Activated CD4-positive, alpha-beta T cell treated with anti-CD3 and anti-CD28 coated beads for 36 hours (primary cell): ENCODE measurements around the gene CPLX4. TPM values are rescaled to one million over a fixed set of nuclear protein-coding genes. Genes with fewer than 3 reads are reported as not detected.
A peak's percentile ranks its signal among the peaks of the same experiment; 100 is the strongest.

ENCODE experiments used
- ATAC-seq: fragments of 200-7000 bp; cut with Tn5 transposase; one replicate; pipeline ENCODE4 v1.10.0; 2021; ENCODE audit warnings: mild to moderate bottlenecking, moderate library complexity
- CTCF ChIA-PET: fragments of 350-600 bp; sonication (Branson Sonifier 250); formaldehyde crosslinking; loops from one replicate; lab custom pipeline; 2021; ENCODE audit warnings: antibody characterized with exemption; lab: Charles Lee
- POLR2A ChIA-PET: fragments of 350-600 bp; sonication (Branson Sonifier 250); formaldehyde crosslinking; loops from one replicate; lab custom pipeline; 2021; ENCODE audit warnings: antibody characterized with exemption, inconsistent platforms; lab: Charles Lee
- DNase-seq: peaks from one replicate; pipeline ENCODE4 v3.0.0-alpha.2; 2020
- H3K27ac Mint-ChIP-seq: one replicate; pipeline ENCODE4 v1.8.0; 2021; ENCODE audit warnings: mixed read lengths
- H3K27me3 Mint-ChIP-seq: one replicate; pipeline ENCODE4 v1.8.0; 2021; ENCODE audit warnings: mixed read lengths
- H3K36me3 Mint-ChIP-seq: one replicate; pipeline ENCODE4 v1.8.0; 2021; ENCODE audit warnings: low read depth, mixed read lengths
- H3K4me1 Mint-ChIP-seq: one replicate; pipeline ENCODE4 v1.8.0; 2021; ENCODE audit warnings: mixed read lengths
- H3K4me3 Mint-ChIP-seq: one replicate; pipeline ENCODE4 v1.8.0; 2021; ENCODE audit warnings: mild to moderate bottlenecking, moderate library complexity, mixed read lengths
- H3K9me3 Mint-ChIP-seq: one replicate; pipeline ENCODE4 v1.8.0; 2021; ENCODE audit warnings: low read depth, mixed read lengths
- intact Hi-C, 2 experiments: fragments of 100-400 bp; cut with DNase I in 1 of 2; cut with micrococcal nuclease in 1 of 2; formaldehyde crosslinking; loops; one replicate each; pipeline versions ENCODE4 v1.14.2 to v1.15.1; 2022 to 2024; cut with DNase I, micrococcal nuclease
- total RNA-seq, 2 experiments: library from RNA; stranded (reverse); gene quantifications; one replicate each; pipeline ENCODE4 v1.2.3, GENCODE V29; 2021

Gene CPLX4
- total RNA-seq, 2 experiments from 2014 or later = not detected

DNA sequence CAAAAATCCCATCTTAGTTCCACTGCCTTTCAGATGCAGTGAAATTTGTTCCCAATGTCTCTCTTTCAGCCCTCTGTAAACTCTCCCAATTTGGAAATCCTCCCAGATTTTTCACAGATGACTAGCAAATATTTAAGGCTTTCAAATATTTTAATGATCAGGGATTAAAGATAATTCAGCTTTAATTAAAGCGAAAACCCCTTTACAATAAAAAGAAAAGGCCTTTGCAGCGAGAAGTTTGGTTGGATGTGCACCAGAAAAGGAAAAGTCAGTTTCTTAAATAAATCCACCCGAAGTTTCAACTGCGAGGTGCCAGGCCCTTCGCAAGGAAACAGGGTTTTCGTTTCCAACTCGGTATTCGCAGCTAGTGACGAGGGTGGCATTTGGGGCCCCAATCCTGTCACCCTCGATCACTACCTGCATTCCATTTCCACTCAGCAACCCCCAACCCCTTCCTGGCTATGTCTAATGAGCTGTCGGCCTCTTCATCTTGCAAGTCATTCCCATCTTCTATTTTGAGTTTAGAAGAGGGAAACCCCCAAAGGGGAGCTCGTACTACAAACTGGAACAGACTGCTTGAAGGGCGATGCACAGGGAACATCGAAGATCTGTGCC lies 46.7 kb downstream of the CPLX4 start:
- Mint-ChIP-seq H3K27ac (no peak overlapping the region), H3K4me1 (peaks cover 31% of the 10 kb centered on the region), H3K27me3 (peaks cover 77% of the 10 kb centered on the region), H3K36me3 (no peaks in the 10 kb centered on the region), H3K4me3 (no peak overlapping the region), H3K9me3 (no peaks in the 10 kb centered on the region)
- CTCF ChIA-PET = interaction anchor here (0.5 to 5.1 kb wide), 7 partner anchors 9 to 428 kb away, joined by 3 to 21 read pairs (median 3); no protein-coding TSS in a partner anchor
- POLR2A ChIA-PET = no interaction called here
- intact Hi-C loops = loop anchor here in 1 of 2 experiments (10.0 kb wide), 1 partner anchor 423 kb away; the partner anchor contains the start of gene CCBE1
- DNase-seq (peak; percentile 24), ATAC-seq (peak; percentile 30)

DNA sequence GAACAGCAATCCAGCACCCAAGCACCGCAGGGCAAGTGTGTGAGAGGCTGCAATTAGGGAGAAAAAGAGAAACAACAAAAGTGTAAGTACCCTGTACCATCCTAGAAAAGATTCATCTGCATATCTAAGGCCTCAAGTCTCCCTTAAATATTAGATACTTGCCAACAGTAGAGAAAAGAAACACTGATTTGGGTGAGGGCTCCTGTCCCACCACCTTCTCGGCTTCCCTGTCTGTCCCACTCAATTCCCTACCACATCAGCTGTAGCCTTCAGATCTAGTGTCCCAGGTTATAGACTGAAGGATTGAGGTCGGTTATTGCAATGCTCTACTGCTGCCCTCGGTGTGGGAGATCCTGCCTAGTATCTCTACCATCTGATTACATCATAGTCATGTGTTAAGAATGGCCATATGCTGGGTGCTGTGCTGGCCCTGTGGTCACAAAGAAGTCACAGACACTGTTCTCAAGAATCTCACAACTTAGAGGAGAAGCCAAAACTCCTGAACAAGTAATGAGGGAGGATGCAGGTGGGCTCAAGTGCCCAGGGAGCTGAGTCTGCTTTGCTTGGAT lies 47.7 kb downstream of the CPLX4 start:
- Mint-ChIP-seq H3K27ac (no peak overlapping the region), H3K4me1 (peaks cover 33% of the 10 kb centered on the region), H3K36me3 (no peaks in the 10 kb centered on the region), H3K9me3 (no peaks in the 10 kb centered on the region), H3K4me3 (no peak overlapping the region), H3K27me3 (peaks cover 79% of the 10 kb centered on the region)
- no peak for ATAC-seq
- ChIA-PET CTCF (interaction anchor here (0.5 to 5.1 kb wide), 5 partner anchors 30 to 411 kb away, joined by 3 to 21 read pairs (median 8); no protein-coding TSS in a partner anchor), POLR2A (no interaction called here)
- intact Hi-C loops = loop anchor here in 1 of 2 experiments (10.0 kb wide), 1 partner anchor 424 kb away; the partner anchor contains the start of gene CCBE1
- DNase-seq = no peak

GRCh38 chr18:59269563-59270119 lies 48.8 kb downstream of the CPLX4 start:
- Mint-ChIP-seq H3K27ac (no peak overlapping the region), H3K4me1 (peaks cover 33% of the 10 kb centered on the region), H3K36me3 (no peaks in the 10 kb centered on the region), H3K4me3 (peak overlapping the region; percentile 32), H3K9me3 (no peaks in the 10 kb centered on the region), H3K27me3 (peaks cover 79% of the 10 kb centered on the region)
- ChIA-PET CTCF (interaction anchor here (0.9 to 5.1 kb wide), 8 partner anchors 21 to 187 kb away, joined by 3 to 21 read pairs (median 3); no protein-coding TSS in a partner anchor), POLR2A (no interaction called here)
- DNase-seq (no peak), ATAC-seq (no peak)
- intact Hi-C loops = loop anchor here (1.0 to 10.0 kb wide), 6 partner anchors 20 to 1832 kb away; partner anchors contain the start of genes CCBE1 (in 1 of the 2) and ONECUT2 (in 1 of the 2)

GRCh38 chr18:59268721-59269562 lies 49.5 kb downstream of the CPLX4 start:
- H3K36me3 Mint-ChIP-seq = no peaks in the 10 kb centered on the region

DNA sequence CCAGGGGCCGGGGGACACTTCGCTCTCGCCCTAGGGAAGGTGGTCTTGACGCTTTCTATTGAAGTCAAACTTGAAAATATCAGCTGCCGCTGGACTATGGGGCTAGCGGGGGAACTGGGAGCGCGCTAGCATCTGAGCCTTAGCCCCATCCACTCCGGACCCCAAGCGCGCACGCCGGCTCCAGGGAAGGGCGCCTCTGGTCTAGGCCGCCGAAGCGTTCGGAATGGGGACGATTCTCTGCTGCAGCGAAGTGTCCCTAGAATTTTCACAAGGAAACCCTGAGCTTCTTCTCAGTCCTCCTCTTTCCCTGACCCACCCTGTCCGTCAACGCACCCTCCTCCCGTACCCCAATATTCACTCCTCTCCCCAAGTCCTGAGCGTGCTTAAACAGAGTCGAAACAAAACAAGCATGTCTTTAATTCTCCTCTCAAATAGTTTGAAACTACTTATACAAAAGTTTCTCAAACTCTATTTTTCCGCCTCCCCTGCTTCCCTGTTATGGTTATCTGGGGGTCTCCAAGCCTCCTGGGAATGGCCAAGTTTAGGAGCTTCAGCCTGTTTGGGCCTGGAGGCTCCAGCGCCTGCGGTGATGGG lies 50.2 kb downstream of the CPLX4 start:
- no peak for DNase-seq
- Mint-ChIP-seq H3K36me3 (no peaks in the 10 kb centered on the region), H3K27ac (no peak overlapping the region), H3K4me1 (peaks cover 29% of the 10 kb centered on the region), H3K9me3 (no peaks in the 10 kb centered on the region), H3K27me3 (peaks cover 78% of the 10 kb centered on the region), H3K4me3 (no peak overlapping the region)
- intact Hi-C loops = loop anchor here (2.0 to 5.0 kb wide), 3 partner anchors 135 to 1831 kb away; partner anchors contain the start of gene ONECUT2 (in 1 of the 2)
- ChIA-PET POLR2A (no interaction called here), CTCF (interaction anchor here (1.2 to 5.1 kb wide), 3 partner anchors 18 to 149 kb away, joined by 3 to 21 read pairs (median 4); no protein-coding TSS in a partner anchor)
- no peak for ATAC-seq

More at GRCh38 chr18:59268721-59269562, 49.5 kb downstream of the CPLX4 start:
- peak; percentile 76 for ATAC-seq
- Mint-ChIP-seq H3K27me3 (peaks cover 77% of the 10 kb centered on the region), H3K4me1 (peaks cover 32% of the 10 kb centered on the region), H3K27ac (no peak overlapping the region), H3K4me3 (peak overlapping the region; percentile 32), H3K9me3 (no peaks in the 10 kb centered on the region)
- intact Hi-C loops = loop anchor here (1.0 to 5.0 kb wide), 5 partner anchors 20 to 1832 kb away; partner anchors contain the start of gene ONECUT2 (in 1 of the 2)
- POLR2A ChIA-PET = no interaction called here
- DNase-seq = peak; percentile 82
- CTCF ChIA-PET = interaction anchor here (0.7 to 5.1 kb wide), 11 partner anchors 18 to 237 kb away, joined by 3 to 21 read pairs (median 3); no protein-coding TSS in a partner anchor

DNA sequence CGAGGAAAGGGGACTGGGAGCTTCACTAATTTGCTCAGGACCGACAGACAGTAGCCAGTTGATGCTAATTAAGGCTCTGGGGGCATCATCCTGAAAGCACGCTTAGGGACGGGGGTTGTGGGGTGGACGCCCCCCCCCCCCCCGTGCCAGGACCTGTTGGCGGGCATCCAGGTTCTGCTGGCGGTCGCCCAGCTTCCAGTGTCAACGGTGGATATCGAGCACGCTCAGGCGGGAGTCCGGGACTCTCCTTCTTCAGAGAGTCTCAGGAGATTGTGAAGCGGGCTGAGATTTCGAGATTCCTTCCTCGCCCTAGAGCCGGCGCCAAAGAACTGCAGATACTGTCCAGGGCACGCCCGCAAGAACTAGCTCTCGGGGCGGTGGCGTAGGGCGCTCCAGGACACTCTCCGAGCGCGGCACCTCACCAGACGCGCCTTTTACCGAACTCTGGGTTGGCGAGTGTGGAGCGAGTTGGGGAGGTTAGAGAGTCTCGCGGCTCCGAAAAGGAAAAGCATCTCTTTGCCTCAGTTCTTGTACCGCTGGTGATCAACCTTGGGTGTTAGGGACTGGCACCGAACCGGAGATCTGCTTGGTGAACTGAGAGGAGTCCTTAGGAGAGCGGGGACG lies 50.8 kb downstream of the CPLX4 start:
- DNase-seq (peak; percentile 47), ATAC-seq (no peak)
- intact Hi-C loops = loop anchor here (2.0 to 5.0 kb wide), 3 partner anchors 135 to 1830 kb away; partner anchors contain the start of gene ONECUT2 (in 1 of the 2)
- H3K4me3 Mint-ChIP-seq = no peak overlapping the region
- peaks cover 29% of the 10 kb centered on the region for H3K4me1 Mint-ChIP-seq
- H3K9me3 Mint-ChIP-seq = no peaks in the 10 kb centered on the region
- no peak overlapping the region for H3K27ac Mint-ChIP-seq
- peaks cover 84% of the 10 kb centered on the region for H3K27me3 Mint-ChIP-seq
- ChIA-PET POLR2A (no interaction called here), CTCF (interaction anchor here (1.4 to 5.1 kb wide), 3 partner anchors 15 to 135 kb away, joined by 3 to 21 read pairs (median 4); no protein-coding TSS in a partner anchor)
- no peaks in the 10 kb centered on the region for H3K36me3 Mint-ChIP-seq

DNA sequence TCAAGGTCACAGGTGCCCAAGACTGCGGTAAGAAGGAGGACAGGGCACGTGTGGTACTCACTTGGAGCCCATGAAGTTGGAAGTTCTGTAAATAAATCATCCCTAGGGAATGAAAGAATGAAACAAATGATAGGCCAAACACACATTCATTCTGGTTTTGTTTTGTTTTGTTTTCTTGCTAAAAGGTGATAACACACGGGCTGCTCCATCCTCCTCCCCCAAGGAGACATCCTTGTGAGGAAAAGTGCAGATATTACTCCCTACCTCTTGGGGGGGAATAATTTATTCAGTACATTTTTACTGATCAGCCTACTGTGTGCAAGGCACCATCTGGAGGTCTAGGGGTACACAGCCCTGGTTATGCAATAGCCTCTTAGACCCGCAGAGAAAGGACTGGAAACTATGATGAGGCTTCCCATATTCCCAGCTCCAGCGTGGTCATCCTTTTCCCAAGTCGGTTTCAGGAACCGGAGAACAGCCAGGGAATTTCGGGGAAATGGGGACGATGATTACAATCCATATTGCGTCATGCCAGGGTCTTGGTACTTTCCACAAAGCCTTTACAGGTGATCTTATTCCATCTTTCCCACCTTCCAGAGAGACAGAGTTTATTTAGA lies 51.5 kb downstream of the CPLX4 start:
- no peak overlapping the region for H3K27ac Mint-ChIP-seq
- intact Hi-C loops = loop anchor here in 1 of 2 experiments (5.0 kb wide), 1 partner anchor 1830 kb away; the partner anchor contains the start of gene ONECUT2
- ChIA-PET CTCF (interaction anchor here (1.0 to 5.1 kb wide), 4 partner anchors 9 to 136 kb away, joined by 3 to 21 read pairs (median 4); no protein-coding TSS in a partner anchor), POLR2A (no interaction called here)
- no peaks in the 10 kb centered on the region for H3K9me3 Mint-ChIP-seq
- no peak overlapping the region for H3K4me3 Mint-ChIP-seq
- peaks cover 28% of the 10 kb centered on the region for H3K4me1 Mint-ChIP-seq
- DNase-seq (no peak), ATAC-seq (no peak)
- no peaks in the 10 kb centered on the region for H3K36me3 Mint-ChIP-seq
- H3K27me3 Mint-ChIP-seq = peaks cover 86% of the 10 kb centered on the region

GRCh38 chr18:59266459-59266858 lies 52.0 kb downstream of the CPLX4 start:
- ATAC-seq (no peak), DNase-seq (no peak)
- ChIA-PET CTCF (interaction anchor here (0.7 to 1.8 kb wide), 5 partner anchors 10 to 790 kb away, joined by 3 to 7 read pairs (median 3); no protein-coding TSS in a partner anchor), POLR2A (no interaction called here)
- Mint-ChIP-seq H3K27ac (no peak overlapping the region), H3K36me3 (no peaks in the 10 kb centered on the region), H3K4me1 (peaks cover 24% of the 10 kb centered on the region), H3K27me3 (peaks cover 85% of the 10 kb centered on the region), H3K9me3 (no peaks in the 10 kb centered on the region), H3K4me3 (no peak overlapping the region)
- intact Hi-C loops = loop anchor here in 1 of 2 experiments (5.0 kb wide), 1 partner anchor 1829 kb away; the partner anchor contains the start of gene ONECUT2

GRCh38 chr18:59265974-59266369 lies 52.5 kb downstream of the CPLX4 start:
- ChIA-PET CTCF (interaction anchor here (0.7 to 1.8 kb wide), 5 partner anchors 10 to 789 kb away, joined by 3 to 7 read pairs (median 3); no protein-coding TSS in a partner anchor), POLR2A (no interaction called here)
- intact Hi-C loops = loop anchor here in 1 of 2 experiments (2.0 to 5.0 kb wide), 2 partner anchors 93 to 1829 kb away; partner anchors contain the start of genes LMAN1 and ONECUT2
- no peak overlapping the region for H3K4me3 Mint-ChIP-seq
- no peak overlapping the region for H3K27ac Mint-ChIP-seq
- ATAC-seq = no peak
- no peak for DNase-seq
- peaks cover 24% of the 10 kb centered on the region for H3K4me1 Mint-ChIP-seq
- H3K36me3 Mint-ChIP-seq = no peaks in the 10 kb centered on the region
- peaks cover 82% of the 10 kb centered on the region for H3K27me3 Mint-ChIP-seq
- no peaks in the 10 kb centered on the region for H3K9me3 Mint-ChIP-seq
